Retinal pigment epithelial cell (primary cell): ENCODE measurements around the gene UNC119.

Source experiments
- DNase-seq: peaks from one replicate; pipeline ENCODE4 v3.0.0-alpha.2; 2010; ENCODE audit warnings: low read depth
- H3K4me3 ChIP-seq: 2 replicates; pipeline ENCODE4 v1.5.1; 2011; ENCODE audit warnings: mild to moderate bottlenecking, low read length, control low read depth, moderate library complexity
- TF ChIP-seq, protein P1 (sequence below): conservative IDR thresholded peaks from 2 replicates; pipeline ENCODE4 v1.5.1; 2011; ENCODE audit warnings: low read depth, low read length, control low read depth, inconsistent platforms

Gene UNC119

DNA sequence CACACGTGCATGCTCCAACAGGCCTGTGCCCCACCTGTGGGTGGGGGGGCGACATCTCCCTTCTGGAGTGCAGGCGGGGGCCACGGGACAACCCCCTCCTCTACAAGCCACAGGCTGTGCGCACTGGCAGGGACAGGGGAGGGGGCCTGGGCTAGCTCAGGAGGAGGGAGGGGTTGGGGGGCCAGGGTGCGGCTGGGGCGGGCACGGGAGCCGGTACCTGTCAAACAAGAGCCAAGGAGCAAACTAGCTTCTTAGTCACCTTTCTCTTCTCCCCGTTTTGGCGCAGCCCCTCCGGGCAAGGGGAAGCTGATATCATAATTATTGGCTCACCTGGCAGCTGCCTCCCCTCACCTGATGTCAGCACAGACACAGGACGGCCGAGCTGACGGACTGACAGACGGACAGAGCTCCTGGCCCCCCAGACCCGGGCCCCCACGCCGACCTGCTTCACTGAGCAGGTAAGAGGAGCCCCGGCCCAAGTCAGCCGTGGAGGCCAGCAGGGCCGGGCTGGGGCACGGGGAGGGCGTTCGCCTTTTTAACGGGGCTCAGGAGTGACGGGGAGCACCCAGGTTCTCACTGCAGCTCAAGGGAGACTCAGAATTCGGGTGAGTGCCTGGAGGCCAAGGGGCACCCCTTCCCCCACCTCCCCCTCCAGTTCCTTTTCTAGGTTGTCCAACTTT lies 46.3 kb downstream of the UNC119 start, which contains the start of gene FOXN1:
Gene FOXN1, plus strand, starts transcription at position 363 of the 680 bp plus-strand sequence. CDS start 17,622 bp downstream, outside the sequence.
- DNase-seq, result no peak
- TF ChIP-seq, protein P1, sequence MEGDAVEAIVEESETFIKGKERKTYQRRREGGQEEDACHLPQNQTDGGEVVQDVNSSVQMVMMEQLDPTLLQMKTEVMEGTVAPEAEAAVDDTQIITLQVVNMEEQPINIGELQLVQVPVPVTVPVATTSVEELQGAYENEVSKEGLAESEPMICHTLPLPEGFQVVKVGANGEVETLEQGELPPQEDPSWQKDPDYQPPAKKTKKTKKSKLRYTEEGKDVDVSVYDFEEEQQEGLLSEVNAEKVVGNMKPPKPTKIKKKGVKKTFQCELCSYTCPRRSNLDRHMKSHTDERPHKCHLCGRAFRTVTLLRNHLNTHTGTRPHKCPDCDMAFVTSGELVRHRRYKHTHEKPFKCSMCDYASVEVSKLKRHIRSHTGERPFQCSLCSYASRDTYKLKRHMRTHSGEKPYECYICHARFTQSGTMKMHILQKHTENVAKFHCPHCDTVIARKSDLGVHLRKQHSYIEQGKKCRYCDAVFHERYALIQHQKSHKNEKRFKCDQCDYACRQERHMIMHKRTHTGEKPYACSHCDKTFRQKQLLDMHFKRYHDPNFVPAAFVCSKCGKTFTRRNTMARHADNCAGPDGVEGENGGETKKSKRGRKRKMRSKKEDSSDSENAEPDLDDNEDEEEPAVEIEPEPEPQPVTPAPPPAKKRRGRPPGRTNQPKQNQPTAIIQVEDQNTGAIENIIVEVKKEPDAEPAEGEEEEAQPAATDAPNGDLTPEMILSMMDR, result no peak
- H3K4me3 ChIP-seq, result no peak within 1 kb of the TSS

DNA sequence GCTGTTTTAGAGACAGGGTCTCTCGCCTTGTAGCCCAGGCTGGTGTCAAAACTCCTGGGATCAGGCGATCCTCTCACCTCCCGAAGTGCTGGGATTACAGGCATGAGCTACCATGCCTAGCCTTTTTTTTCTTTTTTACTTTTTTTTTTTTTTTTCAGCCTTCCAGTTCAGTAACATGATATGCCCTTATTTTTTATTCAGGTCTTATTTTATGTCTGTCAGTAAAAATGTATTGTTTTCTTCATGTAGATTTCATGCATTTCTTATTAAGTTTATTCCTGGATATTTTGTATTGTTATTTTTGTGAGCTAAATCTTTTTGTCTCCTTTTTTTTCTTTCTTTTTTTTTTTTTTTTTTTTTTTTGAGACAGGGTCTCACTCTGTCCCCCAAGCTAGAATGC lies 49.0 kb downstream of the UNC119 start:
- no peak overlapping the region for H3K4me3 ChIP-seq
- no peak for DNase-seq
- TF ChIP-seq, protein P1, result no peak

DNA sequence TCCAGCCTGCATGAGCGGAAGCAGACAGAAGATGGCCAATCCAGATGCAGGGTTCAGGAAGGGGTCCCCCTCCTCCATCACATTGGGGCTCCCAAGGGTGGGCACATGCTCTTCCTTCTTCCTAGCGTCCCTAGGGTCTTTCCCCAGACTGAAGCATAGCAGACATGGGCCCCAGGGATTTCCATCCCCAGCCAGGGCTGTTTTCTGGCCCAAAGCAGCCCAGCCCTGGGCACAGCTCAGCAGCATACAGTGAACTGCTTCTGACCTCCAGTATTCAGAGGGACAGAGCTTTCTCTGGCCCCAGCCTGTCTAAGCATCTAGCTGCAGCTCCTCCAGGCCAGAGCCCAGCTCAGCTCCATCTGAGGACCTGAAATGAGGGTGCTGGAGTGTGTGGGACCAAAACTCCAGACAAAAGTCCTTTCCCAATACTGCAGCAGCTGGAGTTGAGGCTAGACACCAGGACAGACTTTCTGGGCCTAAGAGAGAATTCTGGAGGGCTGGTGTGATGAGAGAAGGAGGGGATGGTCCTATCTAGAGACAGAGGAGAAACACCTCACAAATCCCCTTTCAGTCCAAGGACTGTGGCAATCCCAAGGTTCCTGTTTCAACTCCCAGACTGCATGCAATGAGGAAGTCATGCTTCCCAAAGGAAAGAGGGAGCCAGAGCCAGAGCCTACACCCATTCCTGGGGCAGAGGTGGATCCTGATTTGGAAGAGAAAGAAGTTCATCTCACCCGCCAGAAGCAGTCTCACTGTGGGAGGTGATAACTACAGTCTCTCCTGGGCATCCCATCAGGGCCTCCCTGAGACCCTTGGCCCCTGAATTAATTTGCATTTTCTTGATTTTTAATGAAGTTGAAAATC lies 50.8 kb downstream of the UNC119 start:
- TF ChIP-seq, protein P1, result no peak
- DNase-seq, result no peak
- no peak overlapping the region for H3K4me3 ChIP-seq

DNA sequence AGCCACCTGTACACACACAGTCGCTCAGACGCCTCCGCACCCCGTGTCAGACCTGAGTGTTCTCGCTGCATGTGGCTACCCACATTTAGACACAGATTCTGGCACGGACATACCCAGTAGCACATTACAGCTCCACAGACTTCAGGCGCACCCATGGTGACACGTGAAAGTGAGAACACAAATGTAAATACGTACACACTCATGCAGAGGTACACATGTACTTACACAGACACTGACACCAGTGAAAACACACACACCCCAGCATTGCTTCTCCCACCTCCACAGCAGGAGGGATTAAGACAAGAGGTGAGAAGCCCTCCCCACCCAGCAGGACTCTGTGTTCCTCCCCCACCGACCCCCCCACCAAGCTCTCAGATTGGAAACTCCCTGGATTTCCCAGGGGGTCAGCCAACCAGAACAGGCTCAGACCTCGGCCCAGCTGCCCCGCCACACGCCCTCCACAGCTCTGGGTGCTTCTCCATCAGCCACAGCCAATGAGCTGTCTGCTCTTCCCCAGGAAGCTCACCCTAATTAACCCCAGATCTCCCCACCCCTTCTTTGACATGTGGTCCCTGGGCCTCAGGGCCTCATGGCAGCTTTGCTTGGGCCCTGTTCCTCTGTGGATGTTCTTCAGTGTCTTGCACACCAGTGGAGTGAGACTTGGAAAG lies 51.6 kb downstream of the UNC119 start:
- no peak for DNase-seq
- TF ChIP-seq, protein P1, result no peak
- no peak overlapping the region for H3K4me3 ChIP-seq

DNA sequence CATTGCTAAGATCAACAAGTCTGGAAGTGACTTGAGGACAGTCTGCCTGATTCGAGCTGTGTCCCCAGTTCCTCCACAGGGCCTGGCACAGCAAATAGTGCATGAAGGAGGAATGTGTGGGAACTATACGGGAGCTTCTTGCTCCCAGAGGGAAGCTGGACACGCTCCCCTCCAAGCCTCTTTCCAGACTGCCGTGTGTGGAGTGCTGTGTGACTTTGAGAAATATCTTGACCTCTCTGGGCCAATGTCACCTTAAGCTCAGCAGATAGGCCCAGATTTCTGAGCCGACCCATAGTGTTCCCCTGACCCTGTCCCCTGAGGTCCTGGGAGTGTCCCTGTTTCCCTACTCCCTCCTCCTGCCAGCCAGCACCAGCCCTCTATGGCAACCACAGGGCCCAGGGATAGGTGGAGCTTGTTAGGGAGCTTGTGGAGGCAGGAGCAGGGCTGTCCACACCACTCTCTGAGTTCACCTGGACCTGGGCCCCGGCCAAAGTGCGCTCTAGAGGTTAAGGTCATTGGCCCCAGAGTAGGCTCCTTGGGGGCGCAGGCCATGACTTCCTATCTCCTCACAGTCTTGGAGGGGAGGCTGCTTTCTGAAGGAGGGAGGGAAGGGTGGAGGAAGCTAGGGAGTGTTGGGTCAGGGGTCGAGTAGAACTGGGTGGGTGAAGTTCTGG lies 52.6 kb downstream of the UNC119 start:
- TF ChIP-seq, protein P1, result no peak
- no peak overlapping the region for H3K4me3 ChIP-seq
- DNase-seq, result no peak

DNA sequence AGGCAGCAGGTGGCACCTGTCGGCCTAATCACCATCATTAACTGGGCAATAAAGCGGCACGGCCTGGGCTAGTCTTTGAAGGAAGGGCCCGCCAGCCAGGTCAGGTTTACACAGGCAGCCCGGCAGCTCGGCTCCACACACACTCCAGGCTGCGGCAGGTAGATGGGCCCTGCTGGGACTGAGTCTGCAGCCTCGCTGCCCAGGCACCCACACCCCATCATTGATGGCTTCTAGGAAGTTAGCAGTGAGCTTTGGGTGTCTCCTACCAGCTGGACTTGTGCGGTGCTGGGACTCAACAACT lies 53.1 kb downstream of the UNC119 start:
- no peak for DNase-seq
- TF ChIP-seq, protein P1, result no peak
- H3K4me3 ChIP-seq, result no peak overlapping the region
